WTC11 (cell line): ENCODE data around the gene FAM47A. TPM values are rescaled to one million over a fixed set of nuclear protein-coding genes. Genes with fewer than 3 reads are reported as not detected.

Source experiments
- ATAC-seq: fragments of 200-7000 bp; cut with Tn5 transposase; 2 replicates; pipeline ENCODE4 v1.10.0; 2021; ENCODE audit warnings: mild to moderate bottlenecking, moderate library complexity
- CTCF ChIA-PET: fragments of 300-600 bp; sonication (Branson Sonifier 250); formaldehyde crosslinking; loops from one replicate; lab custom pipeline; 2021; ENCODE audit warnings: antibody characterized with exemption; lab: Charles Lee
- POLR2A ChIA-PET: fragments of 350-600 bp; sonication (Branson Sonifier 250); formaldehyde crosslinking; loops from one replicate; lab custom pipeline; 2021; ENCODE audit warnings: antibody characterized with exemption; lab: Charles Lee
- DNase-seq: peaks from one replicate; pipeline ENCODE4 v3.0.0; 2021; ENCODE audit warnings: low spot score
- H3K27ac Mint-ChIP-seq: 2 replicates; pipeline ENCODE4 v1.8.0; 2021; ENCODE audit warnings: mixed read lengths
- H3K27me3 Mint-ChIP-seq: 2 replicates; pipeline ENCODE4 v1.8.0; 2021; ENCODE audit warnings: low read depth, mild to moderate bottlenecking, moderate library complexity, mixed read lengths
- H3K36me3 Mint-ChIP-seq: 2 replicates; pipeline ENCODE4 v1.8.0; 2021; ENCODE audit warnings: mixed read lengths
- H3K4me1 Mint-ChIP-seq: 2 replicates; pipeline ENCODE4 v1.8.0; 2022; ENCODE audit warnings: mixed read lengths
- H3K4me3 Mint-ChIP-seq: 2 replicates; pipeline ENCODE4 v1.8.0; 2021; ENCODE audit warnings: mild to moderate bottlenecking, moderate library complexity, mixed read lengths
- H3K9me3 Mint-ChIP-seq: 2 replicates; pipeline ENCODE4 v1.8.0; 2021; ENCODE audit warnings: mixed read lengths
- ATF6 ChIP-seq: sonication (generic); formaldehyde crosslinking; IDR thresholded peaks from 2 replicates; pipeline ENCODE4 v1.8.1; 2023; ENCODE audit warnings: mild to moderate bottlenecking, missing genetic modification reagents
- FOXJ3 ChIP-seq: sonication (generic); formaldehyde crosslinking; IDR thresholded peaks from 2 replicates; pipeline ENCODE4 v1.9.0; 2021; ENCODE audit warnings: missing genetic modification reagents, mild to moderate bottlenecking, borderline replicate concordance
- FOXP4 ChIP-seq: sonication (generic); formaldehyde crosslinking; IDR thresholded peaks from 2 replicates; pipeline ENCODE4 v1.8.0; 2022; ENCODE audit warnings: mild to moderate bottlenecking, missing genetic modification reagents
- GABPB1 ChIP-seq: sonication (generic); formaldehyde crosslinking; IDR thresholded peaks from 2 replicates; pipeline ENCODE4 v1.8.1; 2023; ENCODE audit warnings: mild to moderate bottlenecking, missing genetic modification reagents
- JAZF1 ChIP-seq: fragments of 250-450 bp; sonication (Bioruptor Pico); IDR thresholded peaks from 2 replicates; pipeline ENCODE4 v1.9.0; 2021; ENCODE audit warnings: moderate library complexity, mild to moderate bottlenecking, inconsistent platforms
- KAT7 ChIP-seq: sonication (generic); formaldehyde crosslinking; IDR thresholded peaks from 2 replicates; pipeline ENCODE4 v1.8.1; 2023; ENCODE audit warnings: missing genetic modification reagents, mild to moderate bottlenecking, borderline replicate concordance
- MAX ChIP-seq: sonication (generic); formaldehyde crosslinking; IDR thresholded peaks from 2 replicates; pipeline ENCODE4 v1.8.0; 2022; ENCODE audit warnings: mild to moderate bottlenecking, missing genetic modification reagents
- MYBL2 ChIP-seq: sonication (generic); formaldehyde crosslinking; IDR thresholded peaks from 2 replicates; pipeline ENCODE4 v1.8.1; 2023; ENCODE audit warnings: mild to moderate bottlenecking, moderate library complexity, missing genetic modification reagents
- NR2C2 ChIP-seq: sonication (generic); formaldehyde crosslinking; IDR thresholded peaks from 2 replicates; pipeline ENCODE4 v1.8.0; 2022; ENCODE audit warnings: mild to moderate bottlenecking, missing genetic modification reagents
- RELA ChIP-seq: sonication (generic); formaldehyde crosslinking; IDR thresholded peaks from 2 replicates; pipeline ENCODE4 v1.8.1; 2022; ENCODE audit warnings: missing genetic modification reagents, mild to moderate bottlenecking, borderline replicate concordance
- SMAD3 ChIP-seq: sonication (generic); formaldehyde crosslinking; IDR thresholded peaks from 2 replicates; pipeline ENCODE4 v1.8.0; 2022; ENCODE audit warnings: missing genetic modification reagents, mild to moderate bottlenecking, borderline replicate concordance
- SMAD4 ChIP-seq: sonication (generic); formaldehyde crosslinking; IDR thresholded peaks from 2 replicates; pipeline ENCODE4 v1.8.0; 2022; ENCODE audit warnings: mild to moderate bottlenecking, missing genetic modification reagents
- SP1 ChIP-seq: sonication (generic); formaldehyde crosslinking; conservative IDR thresholded peaks from 2 replicates; pipeline ENCODE4 v1.8.1; 2022; ENCODE audit warnings: missing genetic modification reagents
- TCF7 ChIP-seq: sonication (generic); formaldehyde crosslinking; IDR thresholded peaks from 2 replicates; pipeline ENCODE4 v1.8.0; 2022; ENCODE audit warnings: mild to moderate bottlenecking, low read depth, missing genetic modification reagents, moderate library complexity
- TEAD4 ChIP-seq: sonication (generic); formaldehyde crosslinking; IDR thresholded peaks from 2 replicates; pipeline ENCODE4 v1.8.0; 2022; ENCODE audit warnings: mild to moderate bottlenecking, missing genetic modification reagents
- total RNA-seq: library from RNA; stranded (reverse); gene quantifications from 3 replicates; pipeline ENCODE4 v1.2.3, GENCODE V29; 2021
- TF ChIP-seq, protein P1 (sequence below): fragments of 250-450 bp; sonication (Bioruptor Pico); IDR thresholded peaks from 2 replicates; pipeline ENCODE4 v1.9.0; 2021; ENCODE audit warnings: moderate library complexity, mild to moderate bottlenecking, inconsistent platforms, borderline replicate concordance
- TF ChIP-seq, protein P2 (sequence below): sonication (generic); formaldehyde crosslinking; IDR thresholded peaks from 2 replicates; pipeline ENCODE4 v1.8.0; 2022; ENCODE audit warnings: missing genetic modification reagents
- TF ChIP-seq, protein P3 (sequence below): sonication (generic); formaldehyde crosslinking; IDR thresholded peaks from 2 replicates; pipeline ENCODE4 v1.8.1; 2023; ENCODE audit warnings: mild to moderate bottlenecking, missing genetic modification reagents, moderate library complexity
- TF ChIP-seq, protein P4 (sequence below): sonication (generic); formaldehyde crosslinking; IDR thresholded peaks from 2 replicates; pipeline ENCODE4 v1.8.1; 2022; ENCODE audit warnings: mild to moderate bottlenecking, missing genetic modification reagents, moderate library complexity, borderline replicate concordance
- TF ChIP-seq, protein P5 (sequence below): sonication (generic); formaldehyde crosslinking; IDR thresholded peaks from 2 replicates; pipeline ENCODE4 v1.8.1; 2022; ENCODE audit warnings: low read depth, missing genetic modification reagents, borderline replicate concordance

Gene FAM47A
- total RNA-seq, 1 experiment from 2014 or later = not detected

DNA sequence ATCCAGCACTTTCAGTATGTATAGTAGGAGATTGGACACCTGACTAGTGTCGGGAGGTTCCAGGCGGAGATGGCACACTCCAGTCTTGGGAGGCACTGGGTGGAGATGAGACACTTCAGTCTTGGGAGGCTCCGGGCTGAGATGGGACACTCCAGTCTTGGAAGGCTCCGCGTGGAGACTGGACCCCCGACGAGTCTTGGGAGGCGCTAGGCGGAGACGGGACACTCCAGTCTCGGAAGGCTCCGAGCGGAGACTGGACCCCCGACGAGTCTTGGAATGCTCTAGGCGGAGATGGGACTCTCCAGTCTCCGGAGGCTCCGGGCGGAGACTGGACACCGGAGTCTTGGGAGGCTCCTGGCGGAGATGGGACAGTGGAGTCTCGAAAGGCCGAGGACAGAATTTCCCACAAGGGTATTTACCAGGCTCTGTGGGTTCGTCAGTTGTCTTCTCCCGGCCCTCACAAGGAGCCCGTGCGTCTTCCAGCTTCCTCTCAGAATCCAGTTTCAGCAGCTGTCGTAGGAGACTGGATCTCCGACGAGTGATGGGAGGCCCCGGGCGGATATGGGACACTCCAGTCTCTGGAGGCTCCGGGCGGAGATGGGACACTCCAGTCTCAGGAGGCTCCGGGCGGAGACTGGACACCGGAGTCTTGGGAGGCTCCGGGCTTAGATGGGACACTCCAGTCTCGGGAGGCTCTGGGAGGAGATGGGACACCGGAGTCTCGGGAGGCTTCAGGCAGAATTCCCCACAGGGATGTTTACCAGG lies 952 bp downstream of the FAM47A start:
- Mint-ChIP-seq H3K36me3 (no peaks in the 10 kb centered on the region; the same call in 1 of the 2 replicates), H3K9me3 (peaks cover 20% of the 10 kb centered on the region), H3K27ac (no peak overlapping the region), H3K4me1 (no peaks in the 10 kb centered on the region), H3K27me3 (no peaks in the 10 kb centered on the region), H3K4me3 (no peak overlapping the region)
- ATAC-seq (no peak), DNase-seq (no peak)
- ChIA-PET CTCF (no interaction called here), POLR2A (no interaction called here)
- no peak for TF ChIP-seq FOXJ3 (CRISPR knock-in tag)
- no peak for TF ChIP-seq ATF6 (CRISPR knock-in tag)
- TF ChIP-seq, protein P1, sequence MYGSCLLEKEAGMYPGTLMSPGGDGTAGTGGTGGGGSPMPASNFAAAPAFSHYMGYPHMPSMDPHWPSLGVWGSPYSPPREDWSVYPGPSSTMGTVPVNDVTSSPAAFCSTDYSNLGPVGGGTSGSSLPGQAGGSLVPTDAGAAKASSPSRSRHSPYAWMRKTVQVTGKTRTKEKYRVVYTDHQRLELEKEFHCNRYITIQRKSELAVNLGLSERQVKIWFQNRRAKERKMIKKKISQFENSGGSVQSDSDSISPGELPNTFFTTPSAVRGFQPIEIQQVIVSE (CRISPR knock-in tag) = no peak
- TF ChIP-seq, protein P2, sequence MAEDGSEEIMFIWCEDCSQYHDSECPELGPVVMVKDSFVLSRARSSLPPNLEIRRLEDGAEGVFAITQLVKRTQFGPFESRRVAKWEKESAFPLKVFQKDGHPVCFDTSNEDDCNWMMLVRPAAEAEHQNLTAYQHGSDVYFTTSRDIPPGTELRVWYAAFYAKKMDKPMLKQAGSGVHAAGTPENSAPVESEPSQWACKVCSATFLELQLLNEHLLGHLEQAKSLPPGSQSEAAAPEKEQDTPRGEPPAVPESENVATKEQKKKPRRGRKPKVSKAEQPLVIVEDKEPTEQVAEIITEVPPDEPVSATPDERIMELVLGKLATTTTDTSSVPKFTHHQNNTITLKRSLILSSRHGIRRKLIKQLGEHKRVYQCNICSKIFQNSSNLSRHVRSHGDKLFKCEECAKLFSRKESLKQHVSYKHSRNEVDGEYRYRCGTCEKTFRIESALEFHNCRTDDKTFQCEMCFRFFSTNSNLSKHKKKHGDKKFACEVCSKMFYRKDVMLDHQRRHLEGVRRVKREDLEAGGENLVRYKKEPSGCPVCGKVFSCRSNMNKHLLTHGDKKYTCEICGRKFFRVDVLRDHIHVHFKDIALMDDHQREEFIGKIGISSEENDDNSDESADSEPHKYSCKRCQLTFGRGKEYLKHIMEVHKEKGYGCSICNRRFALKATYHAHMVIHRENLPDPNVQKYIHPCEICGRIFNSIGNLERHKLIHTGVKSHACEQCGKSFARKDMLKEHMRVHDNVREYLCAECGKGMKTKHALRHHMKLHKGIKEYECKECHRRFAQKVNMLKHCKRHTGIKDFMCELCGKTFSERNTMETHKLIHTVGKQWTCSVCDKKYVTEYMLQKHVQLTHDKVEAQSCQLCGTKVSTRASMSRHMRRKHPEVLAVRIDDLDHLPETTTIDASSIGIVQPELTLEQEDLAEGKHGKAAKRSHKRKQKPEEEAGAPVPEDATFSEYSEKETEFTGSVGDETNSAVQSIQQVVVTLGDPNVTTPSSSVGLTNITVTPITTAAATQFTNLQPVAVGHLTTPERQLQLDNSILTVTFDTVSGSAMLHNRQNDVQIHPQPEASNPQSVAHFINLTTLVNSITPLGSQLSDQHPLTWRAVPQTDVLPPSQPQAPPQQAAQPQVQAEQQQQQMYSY (CRISPR knock-in tag) = no peak
- no peak for TF ChIP-seq SP1 (CRISPR knock-in tag)
- no peak for TF ChIP-seq FOXP4 (CRISPR knock-in tag)
- no peak for TF ChIP-seq TCF7
- TF ChIP-seq, protein P3, sequence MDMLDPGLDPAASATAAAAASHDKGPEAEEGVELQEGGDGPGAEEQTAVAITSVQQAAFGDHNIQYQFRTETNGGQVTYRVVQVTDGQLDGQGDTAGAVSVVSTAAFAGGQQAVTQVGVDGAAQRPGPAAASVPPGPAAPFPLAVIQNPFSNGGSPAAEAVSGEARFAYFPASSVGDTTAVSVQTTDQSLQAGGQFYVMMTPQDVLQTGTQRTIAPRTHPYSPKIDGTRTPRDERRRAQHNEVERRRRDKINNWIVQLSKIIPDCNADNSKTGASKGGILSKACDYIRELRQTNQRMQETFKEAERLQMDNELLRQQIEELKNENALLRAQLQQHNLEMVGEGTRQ (CRISPR knock-in tag) = no peak
- TF ChIP-seq KAT7 = no peak

DNA sequence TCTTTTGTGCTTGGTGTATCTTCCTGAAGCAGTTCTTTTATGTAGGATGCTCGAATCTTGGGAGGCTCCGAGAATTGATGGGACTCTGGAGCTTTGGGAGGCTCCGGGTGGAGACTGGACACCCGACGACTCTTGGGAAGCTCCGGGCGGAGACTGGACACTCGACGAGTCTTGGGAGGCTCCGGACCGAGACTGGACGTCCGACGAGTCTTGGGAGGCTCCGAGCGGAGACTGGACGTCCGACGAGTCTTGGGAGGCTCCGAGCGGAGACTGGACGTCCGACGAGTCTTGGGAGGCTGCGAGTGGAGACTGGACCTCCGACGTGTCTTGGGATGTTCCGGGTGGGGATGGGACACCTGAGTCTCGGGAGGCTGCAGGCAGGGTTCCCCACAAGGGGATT lies 1.6 kb downstream of the FAM47A start:
- H3K4me3 Mint-ChIP-seq = no peak overlapping the region
- peaks cover 20% of the 10 kb centered on the region for H3K9me3 Mint-ChIP-seq
- no peaks in the 10 kb centered on the region for H3K4me1 Mint-ChIP-seq
- POLR2A ChIA-PET = no interaction called here
- H3K36me3 Mint-ChIP-seq = no peaks in the 10 kb centered on the region; the same call in 1 of the 2 replicates
- H3K27me3 Mint-ChIP-seq = no peaks in the 10 kb centered on the region
- DNase-seq = no peak
- ATAC-seq = no peak
- no peak overlapping the region for H3K27ac Mint-ChIP-seq
- CTCF ChIA-PET = no interaction called here
- no peak for TF ChIP-seq MAX (CRISPR knock-in tag)
- TF ChIP-seq, protein P4, sequence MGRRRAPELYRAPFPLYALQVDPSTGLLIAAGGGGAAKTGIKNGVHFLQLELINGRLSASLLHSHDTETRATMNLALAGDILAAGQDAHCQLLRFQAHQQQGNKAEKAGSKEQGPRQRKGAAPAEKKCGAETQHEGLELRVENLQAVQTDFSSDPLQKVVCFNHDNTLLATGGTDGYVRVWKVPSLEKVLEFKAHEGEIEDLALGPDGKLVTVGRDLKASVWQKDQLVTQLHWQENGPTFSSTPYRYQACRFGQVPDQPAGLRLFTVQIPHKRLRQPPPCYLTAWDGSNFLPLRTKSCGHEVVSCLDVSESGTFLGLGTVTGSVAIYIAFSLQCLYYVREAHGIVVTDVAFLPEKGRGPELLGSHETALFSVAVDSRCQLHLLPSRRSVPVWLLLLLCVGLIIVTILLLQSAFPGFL (CRISPR knock-in tag) = no peak
- no peak for TF ChIP-seq SMAD4 (CRISPR knock-in tag)
- no peak for TF ChIP-seq MYBL2 (CRISPR knock-in tag)
- no peak for TF ChIP-seq GABPB1 (CRISPR knock-in tag)
- TF ChIP-seq, protein P5, sequence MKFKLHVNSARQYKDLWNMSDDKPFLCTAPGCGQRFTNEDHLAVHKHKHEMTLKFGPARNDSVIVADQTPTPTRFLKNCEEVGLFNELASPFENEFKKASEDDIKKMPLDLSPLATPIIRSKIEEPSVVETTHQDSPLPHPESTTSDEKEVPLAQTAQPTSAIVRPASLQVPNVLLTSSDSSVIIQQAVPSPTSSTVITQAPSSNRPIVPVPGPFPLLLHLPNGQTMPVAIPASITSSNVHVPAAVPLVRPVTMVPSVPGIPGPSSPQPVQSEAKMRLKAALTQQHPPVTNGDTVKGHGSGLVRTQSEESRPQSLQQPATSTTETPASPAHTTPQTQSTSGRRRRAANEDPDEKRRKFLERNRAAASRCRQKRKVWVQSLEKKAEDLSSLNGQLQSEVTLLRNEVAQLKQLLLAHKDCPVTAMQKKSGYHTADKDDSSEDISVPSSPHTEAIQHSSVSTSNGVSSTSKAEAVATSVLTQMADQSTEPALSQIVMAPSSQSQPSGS (CRISPR knock-in tag) = no peak
- no peak for TF ChIP-seq TEAD4 (CRISPR knock-in tag)
- no peak for TF ChIP-seq SMAD3 (CRISPR knock-in tag)
- TF ChIP-seq RELA (CRISPR knock-in tag) = no peak
- TF ChIP-seq JAZF1 (CRISPR knock-in tag) = no peak
- TF ChIP-seq NR2C2 (CRISPR knock-in tag) = no peak
- TF ChIP-seq FOXP4 (CRISPR knock-in tag) = no peak
